GM19397 (cell line): ENCODE data around the gene WDR70.
"Not testable (repeated sequence)": the region's sequence is repeated elsewhere in the genome, so short reads cannot be mapped to it uniquely, and the experiment has no call there.

Experiments
- ATAC-seq: cut with Tn5 transposase; IDR thresholded peaks from one replicate; pipeline ENCODE4 v1.9.1; 2021; ENCODE audit warnings: mild to moderate bottlenecking, moderate library complexity; ENCODE audit not compliant: unreplicated experiment

WDR70 gene

GRCh38 chr5:37786862-37787519 is 407.9 kb downstream of the WDR70 start:
- no peak for ATAC-seq

DNA sequence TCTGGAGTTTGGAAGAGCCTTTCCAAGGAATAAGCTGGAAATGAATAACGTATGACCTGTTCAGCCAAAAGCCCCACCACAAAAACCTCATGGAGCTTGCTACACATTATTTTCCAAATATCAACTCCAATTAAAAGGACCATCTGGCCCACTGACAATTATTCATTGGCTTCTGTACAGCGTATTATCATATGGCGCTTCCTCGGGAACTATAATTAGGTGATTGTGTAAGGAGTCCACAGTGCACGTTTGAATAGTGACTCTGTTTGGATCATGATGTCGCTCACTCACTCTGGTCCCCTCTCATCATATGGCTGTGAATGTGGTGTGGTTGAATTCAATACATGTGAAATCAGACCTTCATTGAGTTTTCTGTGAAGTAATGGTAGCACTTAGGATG is 408.6 kb downstream of the WDR70 start:
- ATAC-seq, result no peak

- no peak for ATAC-seq
Measured at GRCh38 chr5:37789991-37790390, 410.9 kb downstream of the WDR70 start.

GRCh38 chr5:37791321-37791720 is 412.2 kb downstream of the WDR70 start:
- no peak for ATAC-seq

DNA sequence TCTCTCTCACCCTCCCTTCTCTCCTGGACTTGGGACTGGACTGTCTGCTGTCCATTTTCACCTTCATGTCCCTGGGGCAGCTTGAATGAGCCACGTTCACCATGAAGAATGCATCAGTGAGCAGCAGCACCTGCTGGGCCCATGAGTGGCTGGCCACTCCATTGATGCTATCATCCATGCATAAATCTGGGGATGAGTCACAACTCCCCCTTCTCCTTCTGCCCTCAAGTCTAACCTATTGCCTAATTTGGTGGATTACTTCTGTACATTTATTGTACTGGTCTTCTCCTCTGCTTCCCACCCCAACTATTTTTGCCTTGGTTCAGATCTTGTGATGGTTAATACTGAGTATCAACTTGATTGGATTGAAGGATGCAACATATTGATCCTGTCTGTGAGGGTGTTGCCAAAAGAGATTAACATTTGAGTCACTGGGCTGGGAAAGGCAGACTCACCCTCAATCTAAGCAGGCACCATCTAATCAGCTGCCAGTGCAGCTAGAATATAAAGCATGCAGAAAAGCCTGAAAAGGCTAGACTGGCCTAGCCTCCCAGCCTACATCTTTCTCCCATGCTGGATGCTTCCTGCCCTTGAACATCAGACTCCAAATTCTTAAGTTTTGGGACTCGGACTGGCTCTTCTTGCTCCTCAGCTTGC is 414.0 kb downstream of the WDR70 start:
- no peak for ATAC-seq

- not testable (repeated sequence) for ATAC-seq
Measured at GRCh38 chr5:37795292-37795691, 416.2 kb downstream of the WDR70 start.

DNA sequence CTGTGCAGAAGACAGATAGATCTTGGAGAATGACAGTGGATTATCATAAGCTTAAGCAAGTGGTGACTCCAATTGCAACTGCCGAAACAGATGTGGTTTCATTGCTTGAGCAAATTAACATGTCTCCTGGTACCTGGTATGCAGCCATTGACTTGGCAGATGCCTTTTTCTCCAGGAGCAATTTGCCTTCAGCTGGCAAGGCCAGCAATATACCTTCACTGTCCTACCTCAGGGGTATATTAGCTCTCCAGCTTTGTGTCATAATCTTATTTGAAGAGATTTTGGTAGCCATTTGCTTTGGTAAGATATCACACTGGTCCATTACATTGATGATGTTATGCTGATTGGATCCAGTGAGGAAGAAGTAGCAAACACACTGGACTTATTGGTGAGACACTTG is 417.3 kb downstream of the WDR70 start:
- ATAC-seq, result not testable (repeated sequence)

DNA sequence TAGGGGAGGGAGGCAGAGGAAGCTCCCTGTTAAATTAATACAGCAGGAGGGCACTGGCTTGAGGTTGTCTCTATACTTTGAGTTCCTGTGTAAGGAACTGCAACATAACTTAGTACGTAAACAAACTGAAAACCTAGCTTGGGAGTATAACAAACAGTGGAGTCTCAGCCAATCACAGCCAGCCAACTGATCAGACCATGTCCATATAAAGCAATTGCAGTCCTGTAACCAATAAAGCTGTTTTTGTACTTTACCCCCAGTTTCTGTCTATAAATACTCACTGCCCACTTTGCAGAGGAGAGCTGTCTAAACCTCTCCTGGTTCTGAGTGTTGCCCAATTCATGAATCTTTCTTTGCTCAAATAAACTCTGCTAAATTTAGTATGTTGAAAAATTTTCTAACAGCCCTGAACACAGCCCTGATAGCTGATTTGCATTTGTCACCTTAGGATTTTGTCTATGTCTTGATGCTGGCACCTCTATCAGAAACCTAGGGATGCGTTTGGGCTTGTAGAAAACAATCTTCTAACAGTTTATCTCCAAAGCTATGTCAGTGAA is 420.8 kb downstream of the WDR70 start:
- no peak for ATAC-seq

GRCh38 chr5:37801521-37801920 is 422.4 kb downstream of the WDR70 start:
- no peak for ATAC-seq
